Right kidney (tissue), 1 donor: ENCODE data around the gene WDR90.
"Not testable (repeated sequence)": the region's sequence is repeated elsewhere in the genome, so short reads cannot be mapped to it uniquely, and the experiment has no call there.

Experiments
- DNase-seq: peaks from one replicate; pipeline ENCODE4 v3.0.0-alpha.2; 2016

WDR90 gene

DNA sequence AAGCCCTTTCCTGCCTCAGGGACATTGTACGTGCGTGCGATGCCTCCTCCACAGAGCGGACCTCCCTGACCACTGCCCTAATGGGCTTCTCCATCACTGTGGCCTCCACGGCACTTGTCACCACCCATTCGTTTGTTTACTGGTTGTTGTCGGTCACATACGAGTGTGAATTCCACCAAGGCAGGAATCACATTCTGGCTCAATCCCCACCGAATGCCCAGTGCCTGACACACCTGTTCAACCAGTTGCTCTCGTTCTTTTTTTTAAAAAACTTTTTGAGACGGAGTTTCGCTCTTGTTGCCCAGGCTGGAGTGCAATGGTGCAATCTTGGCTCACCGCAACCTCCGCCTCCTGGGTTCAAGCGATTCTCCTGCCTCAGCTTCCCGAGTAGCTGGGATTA, 42.1 kb downstream of the WDR90 start:
- DNase-seq: not testable (repeated sequence)

DNA sequence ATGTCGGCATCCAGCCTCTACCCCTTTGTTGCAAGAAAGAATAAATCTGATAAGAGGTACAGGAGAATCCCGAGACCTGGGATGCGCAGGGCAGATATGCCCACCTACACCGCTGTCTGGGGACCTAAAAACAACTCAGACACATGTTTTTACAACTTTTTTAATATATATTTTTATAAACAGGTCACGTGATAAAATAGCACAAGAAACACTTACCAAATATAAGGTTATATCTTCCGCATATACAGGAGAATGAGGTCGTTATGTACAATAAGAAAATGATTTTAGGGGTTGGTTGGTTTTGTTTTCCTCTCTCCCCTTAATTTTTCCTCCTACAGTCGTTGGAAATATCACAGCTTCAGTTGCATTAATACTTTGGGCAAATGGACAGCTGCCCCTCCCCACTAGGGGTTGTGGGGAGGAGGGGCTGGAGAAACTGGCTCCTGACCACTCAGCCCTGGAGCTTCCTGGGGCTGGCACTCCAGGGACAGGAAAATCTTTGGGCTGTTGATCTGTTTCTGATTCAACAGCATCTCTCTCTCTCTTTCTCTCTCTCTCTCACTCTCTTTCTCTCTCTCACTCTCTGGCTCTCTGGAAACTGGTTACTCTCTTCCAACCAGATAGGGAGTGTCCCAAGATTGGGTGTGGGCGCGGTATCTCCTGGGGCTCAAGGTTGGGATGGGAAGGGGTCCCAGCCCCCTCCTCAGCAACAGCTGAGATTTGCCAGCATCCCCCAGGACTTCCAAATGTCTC, 43.4 kb downstream of the WDR90 start:
- no peak for DNase-seq

DNA sequence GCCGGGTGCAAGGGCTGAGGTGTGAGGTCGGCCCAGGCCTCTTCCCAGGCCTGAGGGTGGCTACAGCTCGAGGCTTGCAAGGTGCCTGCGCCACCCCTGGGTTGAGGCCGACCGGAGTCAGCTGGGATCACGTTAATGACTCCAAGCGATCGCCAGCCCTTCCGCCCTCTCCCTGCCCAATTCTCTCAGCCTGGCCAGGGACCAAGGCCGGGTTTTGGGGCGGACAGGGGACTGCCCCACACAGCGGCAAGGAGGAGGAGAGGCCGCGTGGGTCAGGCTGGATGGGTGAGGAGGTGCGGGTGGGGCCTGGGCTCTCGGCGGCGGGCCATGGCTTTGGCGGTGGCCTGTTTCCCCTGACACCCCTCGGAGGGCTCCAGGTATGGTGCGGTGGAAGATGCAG, 44.2 kb downstream of the WDR90 start:
- DNase-seq: no peak

DNA sequence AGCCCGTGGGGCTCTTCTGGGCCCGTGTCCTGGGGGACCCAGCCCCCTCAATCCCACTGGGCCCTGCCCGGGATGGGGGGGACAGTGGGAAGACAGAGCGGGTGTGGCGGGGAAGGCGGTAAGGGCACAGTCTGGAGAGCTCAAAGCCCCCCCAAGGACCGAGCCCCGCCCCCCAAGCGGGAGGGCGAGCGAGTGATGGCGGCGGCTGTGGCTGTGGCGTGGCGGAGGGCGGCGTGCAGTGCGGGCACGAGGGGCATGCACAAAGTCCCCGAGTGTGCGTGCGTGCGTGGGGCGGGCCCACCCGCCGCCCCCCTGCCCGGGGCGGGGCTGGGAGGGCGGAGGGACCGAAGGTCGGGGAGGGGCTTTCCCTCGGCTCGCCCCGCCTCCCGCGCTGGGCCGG, 44.6 kb downstream of the WDR90 start:
- DNase-seq: no peak

DNA sequence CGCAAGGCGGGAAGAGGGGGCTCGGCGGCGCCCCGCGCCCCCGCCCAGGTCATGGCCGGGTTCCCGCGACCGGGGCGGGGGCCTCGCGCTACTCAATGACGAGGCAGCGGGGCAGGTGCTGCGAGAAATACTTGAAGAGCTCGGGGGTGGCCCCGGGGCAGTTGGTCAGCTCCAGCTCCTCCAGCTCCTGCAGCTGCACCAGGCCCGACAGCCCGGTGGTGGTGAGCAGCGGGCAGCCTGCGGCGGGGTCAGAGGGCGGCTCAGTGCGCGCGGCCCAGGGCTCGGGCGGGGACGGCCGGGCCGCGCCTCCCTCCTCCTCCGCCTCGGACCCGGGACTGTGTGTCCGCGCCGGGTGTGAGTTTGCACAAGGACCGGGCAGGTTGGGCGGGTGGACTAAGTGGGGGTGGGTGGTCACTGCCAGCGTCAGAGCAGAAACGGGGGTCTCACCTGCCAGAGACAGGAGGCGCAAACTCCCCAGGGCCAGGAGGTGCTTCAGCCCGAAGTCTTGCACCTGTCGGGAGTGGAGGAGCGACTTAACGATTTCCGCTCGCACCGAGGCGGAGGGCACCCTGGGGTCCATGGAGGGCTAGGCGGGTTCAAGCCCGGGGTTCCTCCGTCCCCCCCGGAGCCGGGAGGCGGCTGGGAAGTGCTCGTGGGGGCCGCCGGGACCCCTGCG, 45.2 kb downstream of the WDR90 start:
- no peak for DNase-seq

DNA sequence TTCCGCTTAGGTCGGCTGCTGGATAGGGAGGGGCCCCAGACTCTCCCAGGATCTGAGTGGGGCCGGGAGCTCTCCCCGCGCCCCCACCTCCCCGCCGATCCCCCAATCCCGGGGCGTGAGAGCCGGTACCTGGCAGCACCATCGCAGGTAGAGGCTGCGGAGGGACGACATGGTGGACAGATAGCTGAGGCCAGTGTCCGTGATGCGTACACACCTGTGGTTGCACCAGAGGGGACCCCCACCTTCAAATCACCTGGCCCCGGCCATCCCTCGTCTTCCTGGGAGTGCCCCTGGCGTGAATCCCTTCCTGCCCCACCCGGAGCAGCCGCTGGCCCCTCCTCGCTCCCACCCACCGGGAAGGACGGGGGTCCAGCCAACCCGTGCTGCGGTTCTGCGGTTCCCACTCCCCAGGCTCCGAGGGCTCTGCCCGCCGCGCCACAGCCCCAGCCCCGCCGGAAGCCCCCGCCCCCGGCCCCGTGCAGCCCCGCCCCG, 45.7 kb downstream of the WDR90 start:
- no peak for DNase-seq

DNA sequence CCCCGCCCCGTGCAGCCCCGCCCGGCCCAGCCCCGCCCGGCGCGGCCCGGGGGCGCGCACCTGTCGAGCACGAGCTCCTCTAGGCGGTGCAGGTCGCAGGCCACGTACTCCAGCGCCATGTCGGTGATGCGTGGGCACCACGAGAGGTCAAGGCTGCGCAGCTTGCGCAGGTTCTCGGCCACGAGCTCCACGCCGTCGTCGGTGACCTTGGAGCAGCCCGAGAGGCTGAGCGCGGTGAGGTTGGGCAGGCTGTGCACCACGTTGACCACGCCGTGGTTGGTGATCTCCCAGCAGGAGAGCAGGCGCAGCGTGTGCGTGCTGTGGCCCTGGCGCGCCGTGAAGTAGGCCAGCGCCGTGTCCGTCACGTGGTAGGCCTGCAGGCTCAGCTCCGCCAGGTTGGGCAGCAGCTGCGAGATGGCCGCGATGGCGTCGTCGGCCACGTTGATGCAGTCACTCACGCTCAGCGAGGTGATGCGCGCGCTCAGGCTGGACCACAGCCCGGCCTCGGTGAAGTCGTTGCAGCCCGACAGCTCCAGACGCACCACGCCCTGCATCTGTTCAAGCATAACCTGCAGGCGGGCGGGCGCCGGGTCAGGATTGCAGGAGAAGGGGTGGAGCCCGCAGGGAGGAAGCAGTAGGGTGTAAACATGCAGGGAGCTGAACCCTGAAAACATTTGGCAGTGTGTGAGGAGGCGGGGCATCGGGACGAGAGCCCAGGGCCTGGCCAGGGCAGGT, 46.4 kb downstream of the WDR90 start:
- DNase-seq: peak; percentile 58

DNA sequence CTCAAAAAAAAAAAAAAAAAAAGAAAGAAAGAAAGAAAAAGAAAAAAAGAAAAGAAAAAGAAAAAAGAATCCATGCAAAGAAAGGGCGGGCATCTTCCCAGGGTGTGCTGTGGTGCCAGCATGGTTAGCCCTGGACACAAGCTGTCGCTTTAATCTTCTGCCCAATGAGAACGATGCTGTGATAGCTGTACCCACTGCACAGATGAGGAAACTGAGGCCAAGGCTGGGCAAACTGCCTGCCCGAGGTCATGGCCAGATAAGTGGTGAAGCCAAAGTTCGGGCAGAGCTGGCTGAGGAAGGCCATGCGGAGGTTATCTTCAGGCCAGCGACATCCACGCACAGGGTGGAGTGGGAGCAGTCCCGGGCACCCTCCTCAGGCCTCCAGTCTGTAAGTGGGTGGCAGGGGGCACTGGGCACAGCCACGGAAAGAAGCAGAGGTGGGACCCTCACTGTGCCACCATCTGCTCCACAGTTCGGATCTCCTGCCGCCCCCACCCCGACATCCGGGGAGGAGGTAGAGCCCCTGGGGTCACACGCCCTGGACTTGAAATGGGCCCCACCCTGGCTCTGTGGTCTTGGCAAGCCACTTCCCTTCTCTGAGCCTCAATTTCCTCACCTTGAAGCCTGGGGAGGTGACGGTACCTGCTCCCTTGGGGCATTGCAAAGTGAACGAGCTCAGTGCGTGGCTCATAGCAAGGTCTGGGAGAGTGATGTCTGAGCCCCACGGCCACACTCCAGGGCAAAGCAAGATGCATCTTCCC, 49.9 kb downstream of the WDR90 start:
- DNase-seq: no peak

DNA sequence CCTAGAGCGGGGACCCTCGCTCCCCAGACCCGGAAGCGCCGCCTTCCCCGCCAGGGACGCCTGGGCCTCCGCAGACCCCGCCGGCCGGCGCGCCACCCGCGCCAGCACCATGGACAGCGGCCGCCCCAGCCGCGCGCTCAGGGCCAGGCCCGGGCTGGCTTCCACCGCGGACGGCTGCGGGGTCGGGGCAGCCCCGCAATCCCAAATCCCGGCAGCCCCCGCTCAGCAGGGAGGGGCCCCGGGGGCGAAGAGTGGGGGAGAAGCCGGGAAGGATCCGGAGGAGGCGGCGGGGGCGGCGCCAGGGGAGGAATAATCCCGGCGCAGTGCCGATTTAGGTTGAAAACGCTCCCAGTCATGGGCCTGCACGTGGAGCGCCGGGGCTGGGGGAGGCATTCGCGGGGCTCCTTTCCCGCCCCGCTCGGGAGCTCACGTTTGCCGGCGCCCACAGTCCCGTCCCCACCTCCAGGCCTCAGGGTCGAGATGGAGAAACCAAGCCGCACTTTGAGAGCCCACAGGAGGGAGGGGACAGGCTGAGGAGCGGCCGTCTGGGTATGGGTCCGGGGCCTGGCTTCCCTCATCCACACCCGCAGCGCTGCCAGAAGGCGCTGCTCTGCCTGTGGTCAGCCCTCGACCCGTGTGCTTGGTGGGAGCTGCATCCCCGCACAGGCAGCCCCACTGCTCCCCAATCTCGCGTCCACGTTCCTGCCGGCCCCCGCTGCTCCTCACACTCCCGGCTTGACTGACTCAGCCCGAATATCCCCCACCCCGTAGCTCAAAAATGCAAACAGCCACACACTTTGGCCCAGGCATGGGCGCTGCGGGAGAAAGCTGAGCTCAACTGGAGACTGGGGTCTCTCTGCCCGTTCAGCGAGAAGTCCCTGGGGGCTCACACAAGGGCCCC, 51.8 kb downstream of the WDR90 start:
- DNase-seq: peak; percentile 69

DNA sequence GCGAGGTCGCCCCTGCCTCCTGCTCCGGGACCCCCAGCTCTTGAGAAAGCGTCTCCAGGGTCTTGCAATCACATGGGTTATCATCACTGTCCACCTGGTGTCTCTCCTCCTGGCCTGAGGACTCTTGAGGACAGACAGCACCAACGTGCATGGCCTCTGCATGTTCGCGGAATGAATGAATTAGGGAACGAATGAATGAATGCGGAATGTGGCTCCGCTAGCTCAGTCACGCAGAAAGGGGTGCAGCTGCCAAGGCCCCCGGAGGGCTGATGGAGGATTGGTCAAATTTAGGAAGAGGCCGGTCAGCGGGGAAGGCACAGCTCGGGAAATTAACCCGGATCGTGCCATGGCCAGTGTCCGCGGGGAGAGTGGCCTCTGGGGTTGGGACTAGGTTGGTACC, 53.2 kb downstream of the WDR90 start:
- no peak for DNase-seq

DNA sequence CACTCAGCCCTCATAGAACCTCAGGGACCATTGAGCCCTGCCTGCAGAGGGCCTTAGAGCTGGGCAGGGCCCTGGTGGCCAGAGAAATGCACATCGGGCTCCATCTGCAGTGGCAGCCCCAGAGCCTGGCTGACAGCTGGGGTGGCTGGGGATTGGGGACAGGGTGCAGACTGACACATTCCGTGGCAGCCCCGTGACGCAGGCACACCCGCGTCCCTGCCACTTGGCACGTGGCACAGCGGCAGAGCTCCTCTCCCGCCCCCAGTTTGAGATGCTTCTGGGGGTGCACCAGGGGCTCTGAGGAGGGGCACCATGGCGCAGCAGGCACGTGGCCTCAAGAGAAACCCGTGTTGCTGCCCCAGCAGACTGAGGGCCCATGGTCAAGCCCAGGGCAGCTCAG, 54.2 kb downstream of the WDR90 start:
- no peak for DNase-seq

DNA sequence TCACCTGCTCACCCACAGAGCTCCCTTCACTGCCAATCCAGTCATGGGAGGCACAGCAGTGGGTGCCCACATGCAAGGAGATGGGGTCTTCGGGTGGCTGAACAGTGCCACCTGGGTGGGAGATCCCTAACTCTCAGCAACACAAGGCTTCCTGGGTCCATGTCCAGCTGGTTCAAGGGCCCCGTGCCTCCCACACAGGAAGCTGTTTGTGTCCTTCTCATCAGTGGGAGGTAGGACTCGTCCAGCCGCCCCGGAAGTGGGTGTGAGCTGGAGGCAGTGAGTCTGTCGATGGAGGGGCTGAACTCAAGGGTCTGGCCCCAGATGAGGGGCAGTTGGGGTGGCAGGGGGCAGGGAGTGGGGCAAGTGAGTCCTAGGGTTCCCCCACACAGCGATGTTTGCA, 54.9 kb downstream of the WDR90 start:
- no peak for DNase-seq

DNA sequence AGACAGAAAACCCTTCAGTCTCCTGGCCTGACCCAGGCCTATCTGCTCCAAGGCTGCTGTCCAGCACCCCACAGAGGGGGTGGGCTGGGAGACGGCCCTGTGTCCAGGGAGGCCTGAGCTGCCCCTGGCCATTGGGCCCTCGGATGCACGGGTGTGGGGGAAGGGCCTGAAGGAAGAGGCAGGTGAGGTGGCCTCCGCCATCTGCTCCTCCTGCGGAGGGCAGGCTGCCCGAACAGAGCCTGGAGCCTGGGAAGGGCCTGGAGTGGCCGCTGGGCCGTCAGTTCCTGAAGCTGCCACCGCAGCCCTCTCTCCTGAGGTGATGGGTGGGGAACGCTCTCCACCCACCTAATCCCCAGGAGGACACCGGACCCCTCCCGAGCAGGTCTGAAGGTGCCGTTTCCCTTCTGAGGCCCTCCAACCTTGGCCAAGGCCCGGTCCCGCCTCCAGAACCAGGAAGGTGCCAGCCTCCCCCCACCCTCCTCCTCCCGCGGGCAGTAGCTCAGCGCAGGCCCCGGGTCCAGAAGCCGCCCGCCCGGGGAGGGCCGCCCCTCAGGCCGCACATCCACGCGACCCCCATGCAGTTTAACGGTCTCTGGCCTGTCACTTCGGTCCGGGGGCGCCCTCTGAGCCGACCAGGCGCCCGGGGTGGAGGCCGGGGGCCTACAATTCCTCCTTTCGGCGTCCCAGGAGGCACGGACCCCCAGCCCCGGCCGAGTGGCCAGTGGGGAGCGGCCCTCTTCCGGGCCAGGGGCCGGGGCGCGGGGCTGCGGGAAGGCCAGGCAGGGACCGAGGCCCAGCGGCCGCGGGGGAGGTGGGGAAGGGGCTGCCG, 55.6 kb downstream of the WDR90 start:
- no peak for DNase-seq

DNA sequence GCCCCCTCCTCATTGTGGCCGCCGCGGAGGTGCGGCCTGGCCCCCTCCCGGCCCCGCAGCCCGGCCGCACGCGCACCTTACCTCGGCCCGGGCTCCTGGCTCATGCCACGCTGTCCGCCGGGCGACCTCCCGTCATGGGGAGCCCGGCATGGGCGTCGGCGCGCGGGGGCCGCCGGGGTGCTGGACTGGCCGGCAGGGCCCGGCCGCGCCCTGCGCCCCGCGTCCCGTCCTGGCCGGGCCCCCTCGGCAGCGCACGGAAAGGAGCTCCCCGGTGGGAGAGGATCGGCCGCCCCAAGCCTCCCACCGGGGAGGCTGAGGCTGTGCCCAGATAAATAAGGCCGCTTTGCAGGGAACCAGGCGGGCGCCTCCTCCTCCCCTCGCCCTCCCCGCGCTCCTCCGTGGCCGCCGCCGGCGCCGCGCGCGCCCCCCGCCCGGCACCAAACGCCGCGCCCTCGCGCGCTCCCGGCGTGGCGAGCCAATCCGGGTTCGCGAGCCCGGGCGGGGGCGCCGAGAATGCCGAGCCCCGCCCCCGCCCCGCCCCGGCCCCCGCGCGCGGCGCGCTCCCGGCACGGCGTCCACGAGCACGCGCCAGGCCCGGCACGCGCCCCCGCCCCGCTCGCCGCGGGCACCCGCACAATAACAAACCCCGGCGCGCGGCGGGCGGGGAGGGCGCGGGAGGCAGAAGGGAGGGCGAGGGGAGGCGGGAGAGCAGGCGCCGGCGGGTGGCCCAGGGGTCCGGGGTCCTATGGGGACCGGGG, 56.4 kb downstream of the WDR90 start, which contains the start of gene FBXL16:
TSS of gene FBXL16 (minus strand) at position 371 of the 758 bp plus-strand sequence. CDS start 8,396 bp downstream, outside the sequence.
- DNase-seq: no peak

DNA sequence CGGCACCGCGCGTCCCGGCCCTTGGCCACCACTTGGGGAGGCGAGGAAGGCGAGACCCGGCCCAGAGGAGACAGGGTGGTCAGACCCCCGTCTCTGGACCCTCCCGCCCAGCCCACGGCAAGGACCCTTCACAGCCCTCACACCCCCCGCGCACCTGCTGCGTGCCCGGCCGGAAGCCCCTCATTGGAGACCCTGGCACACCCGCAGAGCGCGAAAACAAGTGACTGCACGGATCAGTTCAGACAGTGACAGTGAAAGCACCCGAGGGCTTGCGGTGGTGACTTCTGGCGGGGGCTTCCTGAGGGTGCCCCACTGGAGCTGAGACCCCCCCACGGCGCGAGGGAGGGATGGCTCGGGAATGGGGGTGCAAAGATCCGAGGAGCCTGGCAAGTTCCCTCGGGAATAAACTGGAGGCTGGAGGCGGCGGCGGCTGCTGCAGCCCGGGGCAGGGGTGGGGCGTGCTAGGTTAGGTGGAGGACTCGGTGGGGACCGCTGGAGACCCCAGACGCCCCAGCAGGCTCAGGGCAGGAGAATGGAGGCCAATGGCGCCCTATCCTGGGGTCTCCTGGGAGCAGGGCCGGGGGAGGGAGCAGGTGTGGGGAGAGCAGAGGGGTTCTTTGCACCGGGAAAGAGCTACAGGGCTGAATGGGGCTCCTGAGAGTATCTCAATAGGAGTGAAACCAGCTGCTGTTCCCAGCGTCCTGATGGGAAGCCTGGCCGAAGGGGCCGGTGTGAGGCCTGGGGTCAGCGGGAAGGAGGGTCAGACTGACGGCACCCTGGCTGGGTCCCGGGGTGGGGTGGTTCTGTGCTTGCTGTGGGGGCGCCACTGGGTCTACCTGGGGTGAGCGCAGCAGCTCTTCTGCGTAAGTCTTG, 57.3 kb downstream of the WDR90 start:
- DNase-seq: no peak

DNA sequence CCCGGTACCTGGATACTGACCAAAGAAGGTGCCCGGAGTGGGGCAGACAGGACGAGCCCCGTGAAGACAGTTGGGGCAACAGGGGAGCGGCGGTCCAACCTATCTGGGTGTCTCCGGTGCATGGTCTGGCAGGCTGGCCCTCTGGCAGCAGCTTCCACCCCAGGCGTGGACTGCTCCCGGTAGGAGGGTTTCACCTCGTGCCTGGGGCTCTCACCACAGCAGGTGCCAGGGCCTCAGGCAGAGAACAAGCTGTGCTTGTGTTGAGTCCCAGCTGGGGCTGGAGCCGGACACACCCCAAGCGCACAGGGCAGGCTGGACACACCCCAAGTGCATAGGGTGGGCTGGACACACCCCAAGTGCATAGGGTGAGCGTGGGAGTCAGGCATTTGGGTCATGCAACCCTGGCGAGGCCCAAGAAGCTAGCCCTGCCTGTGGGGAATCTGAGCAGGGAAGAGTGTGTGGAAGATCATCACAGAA, 57.9 kb downstream of the WDR90 start:
- DNase-seq: no peak

DNA sequence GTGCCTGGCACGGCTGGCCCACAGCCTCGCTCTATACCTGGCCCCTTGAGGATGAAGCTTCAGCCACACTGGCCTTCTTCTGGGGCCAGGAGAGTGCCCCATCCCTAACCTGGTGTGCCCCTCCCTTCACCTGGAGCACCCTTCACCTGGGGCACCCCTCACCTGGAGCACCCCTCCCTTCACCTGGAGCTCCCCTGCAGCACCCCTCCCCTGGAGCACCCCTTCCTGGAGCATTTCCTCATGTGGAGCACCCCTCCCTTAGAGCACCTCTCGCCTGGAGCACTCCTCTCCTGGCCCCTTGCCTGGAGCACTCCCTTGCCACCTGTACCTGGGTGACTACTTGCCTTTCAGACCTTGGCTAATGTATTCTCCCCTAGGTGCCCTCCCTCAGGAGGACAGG, 58.9 kb downstream of the WDR90 start:
- no peak for DNase-seq

DNA sequence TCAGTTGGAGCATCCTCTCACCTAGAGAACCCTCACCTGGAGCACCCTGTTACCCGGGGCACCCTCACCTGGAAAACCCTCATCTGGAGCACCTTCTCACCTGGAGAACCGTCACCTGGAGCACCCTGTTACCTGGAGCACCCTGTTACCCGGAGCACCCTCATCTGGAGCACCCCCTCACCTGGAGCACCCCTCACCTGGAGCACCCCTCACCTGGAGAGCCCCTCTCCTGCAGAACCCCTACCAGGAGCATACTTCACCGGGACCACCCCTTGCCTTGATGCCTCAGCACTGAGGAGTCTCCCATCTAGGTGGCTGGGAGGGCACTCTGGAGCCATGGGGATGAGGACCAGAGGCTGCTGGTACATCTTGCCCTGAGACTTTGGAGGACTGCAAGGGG, 59.8 kb downstream of the WDR90 start:
- DNase-seq: no peak
